Smooth muscle cell (in vitro differentiated cells): ENCODE results near the gene SLC2A1. TPM values are rescaled to one million over a fixed set of nuclear protein-coding genes. Genes with fewer than 3 reads are reported as not detected.

Source experiments
- DNase-seq: peaks from one replicate; lab custom pipeline; 2025; ENCODE audit not compliant: unreplicated experiment; lab: John Stamatoyannopoulos, UW
- H2AFZ ChIP-seq: fragments of 200-600 bp; sonication (generic); 2 replicates; pipeline ENCODE4 v1.6.0; 2016; ENCODE audit warnings: antibody characterized with exemption, low read depth, mild to moderate bottlenecking
- H3F3A ChIP-seq: fragments of 200-600 bp; sonication (generic); 2 replicates; pipeline ENCODE4 v1.6.0; 2017; ENCODE audit warnings: antibody characterized with exemption, low read depth
- H3K27ac ChIP-seq: fragments of 200-600 bp; sonication (generic); 2 replicates; pipeline ENCODE4 v1.5.1; 2016; ENCODE audit warnings: low read depth, mild to moderate bottlenecking
- H3K27me3 ChIP-seq: fragments of 200-600 bp; sonication (generic); 2 replicates; pipeline ENCODE4 v1.6.1; 2016; ENCODE audit warnings: low read depth, mild to moderate bottlenecking
- H3K36me3 ChIP-seq: fragments of 200-600 bp; sonication (generic); 2 replicates; pipeline ENCODE4 v1.5.1; 2016; ENCODE audit warnings: low read depth
- H3K4me1 ChIP-seq: fragments of 200-600 bp; sonication (generic); 2 replicates; pipeline ENCODE4 v1.5.1; 2016; ENCODE audit warnings: low read depth
- H3K4me2 ChIP-seq: fragments of 200-600 bp; sonication (generic); 2 replicates; pipeline ENCODE4 v1.6.0; 2016; ENCODE audit warnings: mild to moderate bottlenecking
- H3K4me3 ChIP-seq: fragments of 200-600 bp; sonication (generic); 2 replicates; pipeline ENCODE4 v1.5.1; 2016; ENCODE audit warnings: mild to moderate bottlenecking
- H3K79me2 ChIP-seq: fragments of 200-600 bp; sonication (generic); 2 replicates; pipeline ENCODE4 v1.6.0; 2016; ENCODE audit warnings: low read depth, mild to moderate bottlenecking
- H3K9ac ChIP-seq: fragments of 200-600 bp; sonication (generic); 2 replicates; pipeline ENCODE4 v1.6.0; 2016; ENCODE audit warnings: low read depth
- H3K9me3 ChIP-seq: fragments of 200-600 bp; sonication (generic); replicated peaks from 2 replicates; pipeline ENCODE4 v1.5.1; 2016; ENCODE audit warnings: low read depth
- H4K20me1 ChIP-seq: fragments of 200-600 bp; sonication (generic); 2 replicates; pipeline ENCODE4 v1.6.0; 2016; ENCODE audit warnings: low read depth
- WGBS: methylation state at CpG from one replicate; pipeline ENCODE4 v1.1.7; 2016; ENCODE audit warnings: low lambda C conversion rate; 5-methylcytosine and 5-hydroxymethylcytosine counted together
- polyA plus RNA-seq: library from polyadenylated mRNA; unstranded; fragments of >200 nt; fragmentation: Nextera tagmentation; extraction: Ambion mirVana; gene quantifications from 2 replicates; pipeline ENCODE4 v1.2.1, GENCODE V29; 2016
- total RNA-seq: library from RNA; depleted of rRNA; stranded (reverse); fragments of >200 nt; gene quantifications from 2 replicates; pipeline ENCODE4 v1.2.3, GENCODE V29; 2014
- TF ChIP-seq, protein P1 (sequence below): fragments of 200-600 bp; sonication (generic); IDR thresholded peaks from 2 replicates; pipeline ENCODE4 v1.5.1; 2017; ENCODE audit warnings: borderline replicate concordance, mild to moderate bottlenecking, antibody characterized with exemption; ENCODE audit not compliant: insufficient read depth, poor library complexity, severe bottlenecking

SLC2A1 gene
- total and polyA plus RNA-seq, 2 experiments from 2014 or later = 275 to 1,091 TPM

- WGBS = 88% methylated on average over 9 of the region's 9 CpGs
- DNase-seq = no peak
- peaks cover 41% of the 10 kb centered on the region for H3K4me1 ChIP-seq
- no peak overlapping the region for H3K4me2 ChIP-seq
- no peaks in the 10 kb centered on the region for H4K20me1 ChIP-seq
- no peak overlapping the region for H3K4me3 ChIP-seq
- H3K9ac ChIP-seq = no peak overlapping the region
- H3F3A ChIP-seq = no peaks in the 10 kb centered on the region
- no peaks in the 10 kb centered on the region for H3K36me3 ChIP-seq
- H3K79me2 ChIP-seq = no peaks in the 10 kb centered on the region
- H3K9me3 ChIP-seq = no peaks in the 10 kb centered on the region
- TF ChIP-seq, protein P1, sequence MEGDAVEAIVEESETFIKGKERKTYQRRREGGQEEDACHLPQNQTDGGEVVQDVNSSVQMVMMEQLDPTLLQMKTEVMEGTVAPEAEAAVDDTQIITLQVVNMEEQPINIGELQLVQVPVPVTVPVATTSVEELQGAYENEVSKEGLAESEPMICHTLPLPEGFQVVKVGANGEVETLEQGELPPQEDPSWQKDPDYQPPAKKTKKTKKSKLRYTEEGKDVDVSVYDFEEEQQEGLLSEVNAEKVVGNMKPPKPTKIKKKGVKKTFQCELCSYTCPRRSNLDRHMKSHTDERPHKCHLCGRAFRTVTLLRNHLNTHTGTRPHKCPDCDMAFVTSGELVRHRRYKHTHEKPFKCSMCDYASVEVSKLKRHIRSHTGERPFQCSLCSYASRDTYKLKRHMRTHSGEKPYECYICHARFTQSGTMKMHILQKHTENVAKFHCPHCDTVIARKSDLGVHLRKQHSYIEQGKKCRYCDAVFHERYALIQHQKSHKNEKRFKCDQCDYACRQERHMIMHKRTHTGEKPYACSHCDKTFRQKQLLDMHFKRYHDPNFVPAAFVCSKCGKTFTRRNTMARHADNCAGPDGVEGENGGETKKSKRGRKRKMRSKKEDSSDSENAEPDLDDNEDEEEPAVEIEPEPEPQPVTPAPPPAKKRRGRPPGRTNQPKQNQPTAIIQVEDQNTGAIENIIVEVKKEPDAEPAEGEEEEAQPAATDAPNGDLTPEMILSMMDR = no peak
- H3K27ac ChIP-seq = peak overlapping the region; percentile 76
- no peak overlapping the region for H2AFZ ChIP-seq
- no peaks in the 10 kb centered on the region for H3K27me3 ChIP-seq
These were observed 46.2 kb upstream of the SLC2A1 start for GRCh38 chr1:43004587-43005459.

DNA sequence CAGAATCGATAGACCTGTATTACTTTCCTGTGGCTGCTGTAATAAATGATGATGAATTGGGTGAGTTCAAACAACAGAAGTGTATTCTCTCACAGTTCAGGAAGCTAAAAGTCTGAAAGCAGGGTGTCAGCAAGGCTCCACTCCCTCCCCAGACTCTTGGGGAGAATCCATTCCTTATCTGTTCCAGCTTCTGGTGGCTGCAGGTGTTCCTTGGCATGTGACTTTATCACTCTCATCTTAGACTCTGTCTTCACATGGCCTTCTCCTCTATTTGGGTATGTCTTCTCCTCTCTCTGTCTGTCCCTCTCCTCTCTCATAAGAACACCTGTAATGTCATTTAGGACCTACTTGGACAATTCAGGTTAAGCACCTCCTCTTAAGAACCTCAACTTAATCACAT is 44.1 kb upstream of the SLC2A1 start:
- H2AFZ ChIP-seq = no peak overlapping the region
- no peak overlapping the region for H3K9ac ChIP-seq
- no peak for DNase-seq
- H4K20me1 ChIP-seq = no peaks in the 10 kb centered on the region
- peaks cover 25% of the 10 kb centered on the region for H3K4me1 ChIP-seq
- H3F3A ChIP-seq = no peaks in the 10 kb centered on the region
- no peak overlapping the region for H3K27ac ChIP-seq
- no peak overlapping the region for H3K4me2 ChIP-seq
- no peaks in the 10 kb centered on the region for H3K27me3 ChIP-seq
- H3K79me2 ChIP-seq = no peaks in the 10 kb centered on the region
- WGBS = 84% methylated on average over 1 of the region's 1 CpG
- no peaks in the 10 kb centered on the region for H3K9me3 ChIP-seq
- TF ChIP-seq, protein P1 = no peak
- H3K36me3 ChIP-seq = no peaks in the 10 kb centered on the region
- H3K4me3 ChIP-seq = no peak overlapping the region

- no peak for DNase-seq
- Histone ChIP-seq H3K27me3 (no peaks in the 10 kb centered on the region), H4K20me1 (no peaks in the 10 kb centered on the region), H3K4me3 (no peak overlapping the region), H3K4me2 (no peak overlapping the region), H3K27ac (no peak overlapping the region), H3K9me3 (no peaks in the 10 kb centered on the region), H3F3A (no peaks in the 10 kb centered on the region), H3K9ac (no peak overlapping the region), H3K79me2 (no peaks in the 10 kb centered on the region), H3K36me3 (no peaks in the 10 kb centered on the region), H3K4me1 (peaks cover 20% of the 10 kb centered on the region), H2AFZ (no peak overlapping the region)
- TF ChIP-seq, protein P1 = no peak
- WGBS = 91% methylated on average over 4 of the region's 4 CpGs
These were observed 43.4 kb upstream of the SLC2A1 start for GRCh38 chr1:43002116-43002515.

GRCh38 chr1:43001434-43001833 is 42.8 kb upstream of the SLC2A1 start:
- TF ChIP-seq, protein P1 = no peak
- peaks cover 16% of the 10 kb centered on the region for H3K4me1 ChIP-seq
- H2AFZ ChIP-seq = no peak overlapping the region
- H3K79me2 ChIP-seq = no peaks in the 10 kb centered on the region
- no peaks in the 10 kb centered on the region for H3K9me3 ChIP-seq
- H3K27ac ChIP-seq = no peak overlapping the region
- H3F3A ChIP-seq = no peaks in the 10 kb centered on the region
- no peak overlapping the region for H3K9ac ChIP-seq
- H3K4me2 ChIP-seq = no peak overlapping the region
- no peaks in the 10 kb centered on the region for H4K20me1 ChIP-seq
- H3K36me3 ChIP-seq = no peaks in the 10 kb centered on the region
- no peak overlapping the region for H3K4me3 ChIP-seq
- no peak for DNase-seq
- no peaks in the 10 kb centered on the region for H3K27me3 ChIP-seq
